Measurements from ENCODE around the gene PAX5.

Gene PAX5

GRCh38 chr9:36837431-36838405 lies 196.3 kb downstream of the PAX5 start:
- no peak for DNase-seq (ENCODE audit: low read depth in 2 of 2)

- DNase-seq (ENCODE audit: low read depth in 2 of 2): no peak
These were observed 197.6 kb downstream of the PAX5 start for GRCh38 chr9:36836486-36836885.

DNA sequence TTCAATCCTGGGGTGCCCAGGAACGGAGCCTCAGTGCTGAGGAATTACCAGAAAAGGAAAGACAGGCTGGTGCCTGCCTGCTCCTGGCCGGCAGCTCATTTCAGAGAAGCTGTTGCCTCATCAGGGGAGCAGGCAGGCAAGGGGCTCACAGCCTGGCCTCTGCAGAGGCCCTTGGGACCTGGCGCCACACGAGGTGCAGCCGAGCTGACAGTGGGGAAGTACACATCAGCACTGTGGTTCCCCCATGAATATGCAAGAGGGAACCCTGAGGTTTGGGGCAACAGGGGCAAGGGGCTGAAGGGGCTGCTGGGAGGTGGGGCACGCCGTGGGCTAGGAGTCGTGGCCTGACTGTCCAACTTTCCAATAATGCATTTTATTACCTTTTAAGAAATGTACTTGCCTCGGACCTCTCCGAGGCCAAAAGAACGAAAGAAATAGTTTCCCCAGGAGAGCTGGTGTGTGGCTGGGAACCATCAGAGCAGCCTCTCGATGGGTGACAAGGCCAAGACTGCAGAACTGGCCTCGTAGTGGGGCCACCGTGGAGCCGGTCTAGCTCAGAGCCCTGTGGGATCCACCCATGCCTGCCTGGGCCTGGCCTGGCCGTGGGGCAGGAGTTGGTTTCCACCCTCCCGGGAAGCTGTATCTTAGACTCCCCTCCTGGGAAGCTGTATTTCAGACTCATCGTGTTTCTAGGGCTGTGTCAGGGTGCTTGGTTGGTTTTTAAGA lies 198.6 kb downstream of the PAX5 start:
- DNase-seq (ENCODE audit: low read depth in 2 of 2): no peak

- no peak for DNase-seq (ENCODE audit: low read depth in 2 of 2)
These were observed 199.3 kb downstream of the PAX5 start for GRCh38 chr9:36834736-36835135.

- no peak for DNase-seq (ENCODE audit: low read depth in 2 of 2)
These were observed 200.1 kb downstream of the PAX5 start for GRCh38 chr9:36833954-36834353.

- no peak for DNase-seq (ENCODE audit: low read depth in 2 of 2)
These were observed 201.8 kb downstream of the PAX5 start for GRCh38 chr9:36832164-36832795.

DNA sequence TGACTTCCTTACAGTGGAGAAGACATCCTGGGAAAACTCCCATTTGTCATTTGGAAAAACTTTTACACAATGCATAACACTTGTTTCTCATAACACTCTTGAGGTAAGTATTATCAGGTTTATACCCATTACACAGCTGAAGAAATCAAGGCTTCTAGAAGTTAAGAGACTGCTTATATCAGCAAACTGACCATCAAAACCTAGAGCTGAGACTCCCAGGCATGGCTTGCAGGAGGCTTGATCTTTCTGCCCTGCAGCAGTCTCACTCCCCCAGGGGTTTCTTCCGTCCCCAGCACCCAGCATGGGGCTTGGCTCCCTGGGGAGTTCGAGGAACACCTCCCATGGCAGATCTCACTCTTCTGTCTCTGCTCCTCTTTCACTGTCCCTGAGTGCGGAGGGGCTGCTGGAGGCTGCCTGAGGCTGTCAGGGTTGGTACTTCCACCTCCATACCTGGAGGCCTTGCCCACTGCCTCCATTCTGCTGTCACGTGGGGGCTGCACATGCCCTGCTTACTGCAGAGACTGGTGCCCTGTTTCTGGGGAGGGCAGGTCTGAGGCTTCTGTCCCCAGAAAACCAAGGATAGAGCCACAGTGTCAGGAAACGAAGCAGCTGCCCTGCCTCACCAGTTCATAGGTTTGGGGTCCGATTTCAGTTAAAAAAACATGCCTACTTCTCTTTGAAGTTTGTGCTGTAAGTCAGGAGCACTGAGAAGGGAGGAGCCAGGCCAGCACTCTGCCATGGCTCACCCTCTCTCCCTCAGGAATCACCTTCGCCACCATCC lies 202.5 kb downstream of the PAX5 start:
- DNase-seq (ENCODE audit: low read depth in 2 of 2): no peak

DNA sequence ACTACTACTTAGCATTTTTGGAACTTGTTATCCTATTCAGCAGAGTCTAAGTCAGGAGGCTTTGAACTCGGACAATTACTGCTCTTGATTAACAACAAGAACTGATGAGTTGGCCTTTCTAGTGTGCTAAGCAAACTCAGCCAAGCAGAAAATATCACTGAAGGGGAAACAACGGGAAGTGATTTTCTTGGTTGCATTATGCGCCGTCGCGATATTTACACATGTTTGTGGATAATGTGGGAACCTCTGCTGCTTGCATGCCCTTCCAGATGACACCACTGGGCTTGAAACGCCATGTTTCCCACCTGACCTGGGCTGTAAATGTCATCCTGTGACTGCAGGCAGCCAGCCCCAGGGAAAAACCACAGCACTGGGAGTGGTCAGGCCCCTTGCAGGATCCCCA lies 205.5 kb downstream of the PAX5 start:
- DNase-seq (ENCODE audit: low read depth in 2 of 2): no peak

DNA sequence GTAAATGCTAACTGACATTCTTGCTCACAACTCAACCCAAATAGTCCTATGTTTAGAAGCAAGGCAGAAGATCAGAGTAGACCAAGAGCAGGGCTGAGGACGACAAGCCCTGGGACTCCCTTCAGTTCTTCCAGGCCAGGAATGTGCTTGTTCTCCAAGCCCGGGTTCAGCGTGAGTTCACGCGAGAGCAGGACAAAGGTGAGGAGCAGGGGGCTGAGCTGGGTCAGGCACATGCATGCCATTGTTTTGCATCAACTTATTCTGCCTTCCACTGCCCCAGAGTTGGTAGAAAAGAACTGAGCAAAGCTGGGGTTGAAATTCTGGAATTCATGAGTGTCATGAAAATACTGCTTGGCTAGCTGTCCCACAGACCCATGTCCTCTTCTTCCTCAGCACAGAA lies 206.5 kb downstream of the PAX5 start:
- DNase-seq (ENCODE audit: low read depth in 2 of 2): no peak

- no peak for DNase-seq (ENCODE audit: low read depth in 2 of 2)
These were observed 207.5 kb downstream of the PAX5 start for GRCh38 chr9:36826581-36826980.

DNA sequence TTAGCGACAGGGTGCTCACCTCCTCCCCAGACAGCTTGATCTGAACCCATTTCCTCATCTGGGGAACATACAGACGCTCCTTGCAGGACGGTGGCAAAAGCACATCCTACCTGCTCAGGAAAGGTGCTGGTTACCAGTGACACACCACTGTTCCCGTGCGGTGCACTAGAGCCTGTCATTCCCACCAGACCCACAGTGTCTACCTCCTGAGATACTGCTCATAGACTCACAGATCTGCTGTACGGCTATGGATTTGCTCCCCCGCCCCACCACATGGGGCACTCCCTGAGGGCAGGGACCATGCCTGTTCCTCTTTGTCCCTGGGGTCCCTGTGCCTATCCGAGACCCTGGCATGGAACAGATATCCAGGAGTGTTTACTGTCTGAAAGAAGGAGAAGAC lies 208.9 kb downstream of the PAX5 start:
- DNase-seq (ENCODE audit: low read depth in 2 of 2): no peak

DNA sequence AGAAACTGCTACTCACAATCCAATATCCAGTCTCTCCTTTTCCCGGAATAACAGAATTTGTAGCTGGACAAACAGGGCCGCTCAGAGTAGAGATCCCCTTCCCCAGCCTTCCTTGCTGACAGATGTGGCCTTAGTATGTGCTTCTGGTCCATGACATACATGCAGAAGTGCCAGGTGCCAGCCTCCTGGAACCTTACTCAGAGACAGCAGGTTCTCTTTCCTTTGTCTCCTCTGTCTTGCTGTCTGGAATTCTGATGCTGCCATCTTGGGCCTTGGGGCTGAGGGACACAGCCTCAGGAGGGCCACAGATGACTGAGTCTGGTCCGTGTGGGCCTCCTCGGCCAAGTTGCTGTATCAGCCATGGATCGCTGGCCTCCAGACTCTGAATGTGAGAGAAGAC lies 210.1 kb downstream of the PAX5 start:
- DNase-seq (ENCODE audit: low read depth in 2 of 2): no peak

DNA sequence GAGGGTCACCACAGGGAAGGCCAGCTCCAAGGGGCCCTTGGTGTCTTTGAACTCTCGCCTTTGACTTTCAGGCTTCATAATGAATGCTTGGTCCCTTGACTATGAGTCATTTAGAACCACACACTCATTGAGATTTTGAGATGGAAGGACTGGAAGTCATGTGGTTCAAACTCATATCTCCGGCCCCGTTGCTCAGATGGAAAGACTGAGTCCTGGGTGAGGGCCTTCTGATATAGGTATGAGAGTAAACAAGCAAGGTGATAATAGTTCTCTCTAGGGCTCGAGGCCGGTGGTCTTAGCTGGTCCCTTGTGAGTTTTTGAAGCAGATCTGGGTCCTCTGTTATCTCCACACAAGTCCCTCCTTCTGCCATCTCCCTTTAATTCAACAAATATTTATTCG lies 210.6 kb downstream of the PAX5 start:
- no peak for DNase-seq (ENCODE audit: low read depth in 2 of 2)

- DNase-seq (ENCODE audit: low read depth in 2 of 2): no peak
These were observed 211.9 kb downstream of the PAX5 start for GRCh38 chr9:36822201-36822600.

- no peak for DNase-seq (ENCODE audit: low read depth in 2 of 2)
These were observed 213.6 kb downstream of the PAX5 start for GRCh38 chr9:36820392-36820861.

- no peak for DNase-seq (ENCODE audit: low read depth in 2 of 2)
These were observed 214.8 kb downstream of the PAX5 start for GRCh38 chr9:36818965-36819870.

DNA sequence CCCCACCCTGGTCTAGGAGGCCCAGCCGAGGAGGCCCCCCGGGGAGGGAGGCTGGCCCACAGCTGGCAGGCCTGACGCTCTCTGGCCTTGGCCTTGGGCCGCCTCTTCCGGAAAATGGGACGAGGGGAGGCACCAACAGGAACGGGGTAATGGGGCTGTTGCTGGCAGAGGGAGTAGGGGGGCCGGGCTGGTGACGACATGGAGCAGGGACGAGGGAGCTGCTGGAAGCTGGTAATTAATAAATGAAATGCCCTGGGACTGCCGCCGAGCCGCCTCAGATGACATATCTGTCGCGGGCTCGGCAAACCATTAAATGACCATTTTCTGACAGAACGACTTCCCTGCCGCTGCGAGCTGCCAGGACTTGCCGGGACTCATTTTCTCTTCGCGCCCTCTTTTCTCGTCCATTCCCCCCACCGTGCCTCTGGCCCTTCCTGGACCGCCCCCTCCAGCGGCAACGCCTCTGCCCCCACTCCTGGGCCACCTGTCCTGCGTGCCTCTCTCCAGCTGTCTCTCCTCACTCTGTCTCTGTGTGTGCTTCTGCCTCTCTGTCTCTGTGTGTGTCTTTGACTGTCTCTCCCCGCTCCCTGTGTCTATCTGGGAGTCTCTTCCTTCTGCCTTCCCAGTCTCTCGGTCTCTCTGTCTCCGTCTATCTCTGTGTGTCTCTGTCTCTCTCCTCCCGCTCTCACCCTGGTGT lies 215.7 kb downstream of the PAX5 start:
- no peak for DNase-seq (ENCODE audit: low read depth in 2 of 2)

DNA sequence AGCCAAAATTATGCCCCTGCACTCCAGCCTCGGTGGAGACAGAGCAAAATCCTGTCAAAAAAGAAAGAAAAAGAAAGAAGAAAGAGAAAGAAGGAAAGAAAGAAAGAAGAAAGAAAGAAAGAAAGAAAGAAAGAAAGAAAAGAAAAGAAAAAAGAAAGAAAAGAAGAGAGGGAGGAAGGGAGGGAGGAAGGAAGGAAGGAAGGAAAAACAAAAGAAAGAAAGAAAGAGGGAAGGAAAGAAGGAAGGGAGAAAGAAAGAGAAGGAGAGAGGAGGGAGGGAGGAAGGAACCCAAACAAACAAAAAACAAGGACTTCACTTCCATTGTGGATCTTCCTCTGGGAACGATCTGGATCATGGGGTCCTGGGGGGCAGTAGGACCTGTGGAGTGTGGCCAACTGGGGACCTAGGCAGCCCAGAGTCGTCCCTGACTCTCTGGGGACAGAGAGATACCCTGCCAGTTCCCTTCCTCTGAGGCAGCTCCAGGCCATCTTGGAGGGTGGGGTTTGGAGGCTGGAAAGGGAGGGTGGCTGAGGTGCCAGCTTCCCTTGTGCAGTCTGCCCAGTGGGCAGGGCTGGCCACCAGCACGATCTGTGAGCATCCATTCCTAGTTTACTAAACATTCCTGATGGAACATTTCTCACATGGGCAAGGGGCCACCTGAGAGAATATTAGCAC lies 216.8 kb downstream of the PAX5 start:
- no peak for DNase-seq (ENCODE audit: low read depth in 2 of 2)

- DNase-seq (ENCODE audit: low read depth in 2 of 2): no peak
These were observed 217.7 kb downstream of the PAX5 start for GRCh38 chr9:36816371-36816770.
